GM12874 (cell line): Measurements from ENCODE around the gene PEX14.

ENCODE experiments used
- TF ChIP-seq, protein P1 (sequence below): IDR thresholded peaks from 2 replicates; pipeline ENCODE4 v1.5.1; 2011; ENCODE audit warnings: low read depth, mild to moderate bottlenecking, control low read depth, low read length, moderate library complexity; ENCODE audit not compliant: insufficient read depth

PEX14 gene

GRCh38 chr1:10494418-10494753 is 19.6 kb downstream of the PEX14 start:
- TF ChIP-seq, protein P1, sequence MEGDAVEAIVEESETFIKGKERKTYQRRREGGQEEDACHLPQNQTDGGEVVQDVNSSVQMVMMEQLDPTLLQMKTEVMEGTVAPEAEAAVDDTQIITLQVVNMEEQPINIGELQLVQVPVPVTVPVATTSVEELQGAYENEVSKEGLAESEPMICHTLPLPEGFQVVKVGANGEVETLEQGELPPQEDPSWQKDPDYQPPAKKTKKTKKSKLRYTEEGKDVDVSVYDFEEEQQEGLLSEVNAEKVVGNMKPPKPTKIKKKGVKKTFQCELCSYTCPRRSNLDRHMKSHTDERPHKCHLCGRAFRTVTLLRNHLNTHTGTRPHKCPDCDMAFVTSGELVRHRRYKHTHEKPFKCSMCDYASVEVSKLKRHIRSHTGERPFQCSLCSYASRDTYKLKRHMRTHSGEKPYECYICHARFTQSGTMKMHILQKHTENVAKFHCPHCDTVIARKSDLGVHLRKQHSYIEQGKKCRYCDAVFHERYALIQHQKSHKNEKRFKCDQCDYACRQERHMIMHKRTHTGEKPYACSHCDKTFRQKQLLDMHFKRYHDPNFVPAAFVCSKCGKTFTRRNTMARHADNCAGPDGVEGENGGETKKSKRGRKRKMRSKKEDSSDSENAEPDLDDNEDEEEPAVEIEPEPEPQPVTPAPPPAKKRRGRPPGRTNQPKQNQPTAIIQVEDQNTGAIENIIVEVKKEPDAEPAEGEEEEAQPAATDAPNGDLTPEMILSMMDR: no peak

GRCh38 chr1:10494754-10495474 is 20.2 kb downstream of the PEX14 start:
- TF ChIP-seq, protein P1: peak; percentile 93

DNA sequence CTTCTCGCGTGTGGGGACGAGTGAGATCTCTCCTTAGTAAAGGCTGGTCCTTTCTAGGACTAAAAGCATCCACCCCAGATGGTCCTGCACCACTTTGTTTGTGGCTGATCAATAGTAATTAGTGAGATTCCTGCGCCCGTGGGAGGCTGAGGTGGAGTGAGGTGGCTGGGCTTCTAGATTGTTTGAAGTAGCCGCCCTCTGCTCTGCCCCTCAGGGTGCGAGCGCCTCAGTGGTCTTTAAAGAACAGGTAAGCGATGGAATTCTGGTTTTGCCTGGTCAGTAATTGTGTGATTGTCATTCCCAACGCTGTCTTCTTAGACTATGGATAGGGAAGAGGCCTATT is 20.7 kb downstream of the PEX14 start:
- TF ChIP-seq, protein P1: no peak

- TF ChIP-seq, protein P1: no peak
Observed at GRCh38 chr1:10495952-10496351, 21.2 kb downstream of the PEX14 start.

DNA sequence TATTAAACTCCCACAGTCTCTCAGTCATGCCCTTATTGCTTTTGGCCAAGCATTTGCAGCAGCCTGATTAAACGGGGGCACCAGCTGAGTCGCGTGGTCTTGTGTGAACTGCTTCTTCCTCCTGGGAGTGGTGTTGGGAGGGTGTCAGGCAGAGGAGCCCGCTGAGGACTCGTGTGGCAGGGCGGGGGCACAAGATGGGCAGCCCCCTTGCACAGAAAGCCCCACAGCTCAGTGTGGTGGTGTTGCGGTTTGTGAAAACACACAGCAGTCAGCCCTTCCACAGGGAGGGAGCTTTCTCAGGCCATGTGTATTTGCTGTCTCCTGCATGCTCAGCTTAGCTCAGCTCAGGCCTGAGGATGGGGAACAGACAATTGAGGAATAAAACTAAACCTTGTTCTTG is 22.4 kb downstream of the PEX14 start:
- TF ChIP-seq, protein P1: no peak

DNA sequence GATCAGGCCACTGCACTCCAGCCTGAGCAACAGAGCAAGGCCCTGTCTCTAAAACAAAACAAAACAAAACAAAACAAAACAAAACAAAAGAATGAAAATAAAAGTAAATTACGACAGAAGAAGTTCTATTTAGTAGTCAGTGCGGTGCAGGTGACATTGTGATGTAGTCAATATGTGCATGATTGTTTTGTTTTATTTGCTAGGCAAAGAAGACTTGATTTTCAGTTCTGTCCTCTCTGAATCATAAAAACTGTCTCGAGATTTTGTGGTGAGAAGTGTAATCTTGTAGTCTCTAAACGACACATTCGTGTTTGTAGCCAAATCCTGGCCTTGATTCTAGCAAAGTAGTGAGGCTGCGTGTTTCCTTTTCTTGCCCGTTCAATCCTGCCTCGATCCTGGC is 23.5 kb downstream of the PEX14 start:
- TF ChIP-seq, protein P1: no peak

GRCh38 chr1:10502206-10502605 is 27.5 kb downstream of the PEX14 start:
- TF ChIP-seq, protein P1: no peak
